SH-SY5Y (cell line): ENCODE data around the gene ADAT1.

Experiments
- GATA2 ChIP-seq: IDR thresholded peaks from 2 replicates; pipeline ENCODE4 v1.6.1; 2011; ENCODE audit warnings: mild to moderate bottlenecking, low read depth, low read length
- GATA3 ChIP-seq: IDR thresholded peaks from 2 replicates; pipeline ENCODE4 v1.6.1; 2011; ENCODE audit warnings: low read depth, mild to moderate bottlenecking, low read length, moderate library complexity

GRCh38 chr16:75584108-75584507, 39.0 kb downstream of the ADAT1 start:
- no peak for TF ChIP-seq GATA3
- TF ChIP-seq GATA2 = no peak
